Esophagus squamous epithelium (tissue), 4 donors: ENCODE measurements around the gene TRAPPC2L.

ENCODE experiments used
- CTCF ChIP-seq, 6 experiments: fragments of 450-650 bp in 4 of 6; fragments of 200-600 bp in 2 of 6; sonication (generic) in 2 of 6; IDR thresholded peaks; one replicate each; pipeline ENCODE4 v1.5.1; 2016 to 2019; ENCODE audit warnings: antibody characterized with exemption in 6 of 6, mild to moderate bottlenecking in 4 of 6, moderate library complexity in 4 of 6
- POLR2A ChIP-seq, 4 donors: fragments of 450-650 bp; IDR thresholded peaks; one replicate each; pipeline ENCODE4 v1.6.1; 2017; ENCODE audit warnings: antibody characterized with exemption in 4 of 4, mild to moderate bottlenecking in 4 of 4, moderate library complexity in 3 of 4

GRCh38 chr16:88879788-88880055 is 22.8 kb downstream of the TRAPPC2L start:
- no peak for TF ChIP-seq CTCF (IDR thresholded peaks at IDR 0.05)
- TF ChIP-seq POLR2A (IDR thresholded peaks at IDR 0.05), result no peak
